HG02884 (cell line): ENCODE results near the gene SIGLEC7.
"Not testable (repeated sequence)": the region's sequence is repeated elsewhere in the genome, so short reads cannot be mapped to it uniquely, and the experiment has no call there.

Source experiments
- ATAC-seq: cut with Tn5 transposase; IDR thresholded peaks from one replicate; pipeline ENCODE4 v1.9.1; 2021; ENCODE audit warnings: mild to moderate bottlenecking, moderate library complexity; ENCODE audit not compliant: unreplicated experiment

SIGLEC7 gene

GRCh38 chr19:51166846-51167490 is 24.9 kb downstream of the SIGLEC7 start:
- no peak for ATAC-seq

- no peak for ATAC-seq
Observed at GRCh38 chr19:51168564-51169282, 26.6 kb downstream of the SIGLEC7 start.

- not testable (repeated sequence) for ATAC-seq
Observed at GRCh38 chr19:51169283-51169918, 27.3 kb downstream of the SIGLEC7 start.

- ATAC-seq = no peak
Observed at GRCh38 chr19:51172223-51172622, 30.1 kb downstream of the SIGLEC7 start.

- no peak for ATAC-seq
Observed at GRCh38 chr19:51173681-51174080, 31.6 kb downstream of the SIGLEC7 start.

- no peak for ATAC-seq
Observed at GRCh38 chr19:51179256-51179655, 37.2 kb downstream of the SIGLEC7 start.

GRCh38 chr19:51181377-51181912 is 39.3 kb downstream of the SIGLEC7 start:
- no peak for ATAC-seq

- ATAC-seq = no peak
Observed at GRCh38 chr19:51181913-51182419, 39.9 kb downstream of the SIGLEC7 start.

GRCh38 chr19:51183629-51184028 is 41.5 kb downstream of the SIGLEC7 start:
- no peak for ATAC-seq

GRCh38 chr19:51185069-51185867 is 43.2 kb downstream of the SIGLEC7 start:
- ATAC-seq = no peak

- ATAC-seq = no peak
Observed at GRCh38 chr19:51185868-51186215, 43.7 kb downstream of the SIGLEC7 start.

- ATAC-seq = no peak
Observed at GRCh38 chr19:51186323-51186722, 44.2 kb downstream of the SIGLEC7 start.

GRCh38 chr19:51187395-51188226 is 45.5 kb downstream of the SIGLEC7 start:
- no peak for ATAC-seq

GRCh38 chr19:51188227-51188559 is 46.1 kb downstream of the SIGLEC7 start:
- ATAC-seq = no peak

GRCh38 chr19:51192689-51193088 is 50.6 kb downstream of the SIGLEC7 start:
- ATAC-seq = no peak

GRCh38 chr19:51194527-51195315 is 52.6 kb downstream of the SIGLEC7 start:
- ATAC-seq = no peak

GRCh38 chr19:51195316-51195586 is 53.1 kb downstream of the SIGLEC7 start:
- ATAC-seq = no peak

GRCh38 chr19:51195616-51196015 is 53.5 kb downstream of the SIGLEC7 start:
- ATAC-seq = no peak

GRCh38 chr19:51196181-51196580 is 54.1 kb downstream of the SIGLEC7 start:
- no peak for ATAC-seq

- ATAC-seq = no peak
Observed at GRCh38 chr19:51198641-51199040, 56.5 kb downstream of the SIGLEC7 start.
